H1 (cell line): ENCODE data around the gene MIXL1. TPM values are rescaled to one million over a fixed set of nuclear protein-coding genes. Genes with fewer than 3 reads are reported as not detected.

Experiments
- CTCF ChIA-PET: fragments of 300-600 bp; sonication (Branson Sonifier 250); formaldehyde crosslinking; loops from one replicate; lab custom pipeline; 2021; ENCODE audit not compliant: partially characterized antibody; lab: Charles Lee
- POLR2A ChIA-PET: fragments of 300-600 bp; sonication (Branson Sonifier 250); formaldehyde crosslinking; loops from one replicate; lab custom pipeline; 2021; ENCODE audit warnings: inconsistent platforms; ENCODE audit not compliant: partially characterized antibody; lab: Charles Lee
- DNase-seq, 2 experiments: peaks; one replicate each; pipeline versions ENCODE4 v3.0.0 to v3.0.0-alpha.2; 2010 to 2022; ENCODE audit warnings: low spot score in 2 of 2, low read depth in 1 of 2, mixed read lengths in 1 of 2
- FAIRE-seq: peaks from 2 replicates; lab custom pipeline; 2011; peaks lifted over from hg19 to GRCh38; lab: Jason Lieb, UNC
- H2AFZ ChIP-seq: 2 replicates; pipeline ENCODE4 v1.8.1; 2012; ENCODE audit warnings: low read length, inconsistent platforms
- H2AK5ac ChIP-seq: 2 replicates; pipeline ENCODE4 v1.6.1; 2013; ENCODE audit warnings: low read depth, low read length
- H2BK120ac ChIP-seq: replicated peaks from 2 replicates; pipeline ENCODE3; 2013; ENCODE audit warnings: low read depth, low read length, inconsistent platforms
- H2BK12ac ChIP-seq: 2 replicates; pipeline ENCODE4 v1.6.1; 2013; ENCODE audit warnings: low read depth, low read length
- H2BK15ac ChIP-seq: 2 replicates; pipeline ENCODE4 v1.6.1; 2013; ENCODE audit warnings: low read length
- H2BK20ac ChIP-seq: 2 replicates; pipeline ENCODE4 v1.6.1; 2013; ENCODE audit warnings: low read length
- H2BK5ac ChIP-seq: 2 replicates; pipeline ENCODE4 v1.6.1; 2013; ENCODE audit warnings: low read depth, low read length
- H3K14ac ChIP-seq: 2 replicates; pipeline ENCODE4 v1.6.1; 2013; ENCODE audit warnings: inconsistent platforms; ENCODE audit not compliant: insufficient read length
- H3K18ac ChIP-seq: 2 replicates; pipeline ENCODE4 v1.6.1; 2013; ENCODE audit warnings: low read length; ENCODE audit errors: extremely low read depth
- H3K23ac ChIP-seq: 2 replicates; pipeline ENCODE4 v1.6.1; 2013; ENCODE audit warnings: inconsistent platforms; ENCODE audit not compliant: insufficient read length
- H3K23me2 ChIP-seq: 2 replicates; pipeline ENCODE4 v1.6.1; 2013; ENCODE audit warnings: low read depth, low read length
- H3K27ac ChIP-seq: 2 replicates; pipeline ENCODE4 v1.6.1; 2011; ENCODE audit warnings: low read depth, low read length, inconsistent platforms
- H3K27me3 ChIP-seq, 4 experiments: replicated peaks in 1 of 4; 1 replicate in 1 of 4; 2 replicates in 3 of 4; pipeline versions ENCODE4 v1.6.1 to v1.8.1; 2011 to 2013; ENCODE audit warnings: low read length in 3 of 4, mild to moderate bottlenecking in 3 of 4, inconsistent platforms in 2 of 4, mixed read lengths in 2 of 4, moderate library complexity in 1 of 4; ENCODE audit not compliant: control insufficient read depth in 3 of 4, insufficient read depth in 3 of 4; ENCODE audit errors: extremely low read depth in 1 of 4
- H3K36me3 ChIP-seq, 4 experiments: 2 replicates each; pipeline versions ENCODE4 v1.6.1 to v1.8.1; 2011 to 2013; ENCODE audit warnings: mild to moderate bottlenecking in 4 of 4, low read length in 3 of 4, moderate library complexity in 2 of 4, control low read depth in 1 of 4, inconsistent platforms in 1 of 4; ENCODE audit not compliant: insufficient read depth in 4 of 4, control insufficient read depth in 2 of 4
- H3K4ac ChIP-seq: replicated peaks from 2 replicates; pipeline ENCODE3; 2013; ENCODE audit warnings: low read length, low read depth, mixed read lengths, inconsistent platforms; ENCODE audit not compliant: insufficient read length
- H3K4me1 ChIP-seq, 4 experiments: replicated peaks in 1 of 4; 1 replicate in 1 of 4; 2 replicates in 3 of 4; pipeline versions ENCODE4 v1.6.1 to v1.8.1; 2011 to 2013; ENCODE audit warnings: low read length in 3 of 4, inconsistent platforms in 2 of 4, mixed read lengths in 1 of 4; ENCODE audit not compliant: insufficient read depth in 4 of 4, control insufficient read depth in 3 of 4
- H3K4me2 ChIP-seq, 2 experiments: 2 replicates each; pipeline versions ENCODE4 v1.6.1 to v1.8.1; 2011 to 2013; ENCODE audit warnings: low read depth in 2 of 2, low read length in 2 of 2, control low read depth in 1 of 2, inconsistent platforms in 1 of 2, mild to moderate bottlenecking in 1 of 2; ENCODE audit not compliant: insufficient read depth in 1 of 2
- H3K4me3 ChIP-seq, 4 experiments: fragments of 200-600, 300-600 bp in 1 of 4; sonication (generic), shearing (Covaris generic), sonication (Bioruptor Twin) in 1 of 4; 2 replicates each; pipeline versions ENCODE4 v1.5.1 to v1.8.1; 2011 to 2016; ENCODE audit warnings: low read length in 4 of 4, low read depth in 3 of 4, control low read depth in 2 of 4, inconsistent platforms in 2 of 4, mild to moderate bottlenecking in 2 of 4, mixed read lengths in 1 of 4, moderate library complexity in 1 of 4; ENCODE audit not compliant: insufficient read depth in 2 of 4; ENCODE audit errors: extremely low read depth in 1 of 4
- H3K56ac ChIP-seq: replicated peaks from 2 replicates; pipeline ENCODE3; 2013; ENCODE audit warnings: low read depth, mild to moderate bottlenecking, mixed read lengths, low read length, inconsistent platforms; ENCODE audit not compliant: insufficient read length
- H3K79me1 ChIP-seq: 2 replicates; pipeline ENCODE4 v1.6.1; 2013; ENCODE audit warnings: low read depth, low read length, control low read depth
- H3K79me2 ChIP-seq, 2 experiments: 2 replicates each; pipeline versions ENCODE4 v1.6.1 to v1.8.1; 2012 to 2013; ENCODE audit warnings: low read length in 2 of 2, mild to moderate bottlenecking in 2 of 2, inconsistent platforms in 1 of 2; ENCODE audit not compliant: insufficient read depth in 2 of 2, control insufficient read depth in 1 of 2
- H3K9ac ChIP-seq, 4 experiments: replicated peaks in 1 of 4; 1 replicate in 1 of 4; 2 replicates in 3 of 4; pipeline versions ENCODE4 v1.6.1 to v1.8.1; 2011 to 2013; ENCODE audit warnings: low read depth in 3 of 4, low read length in 3 of 4, control low read depth in 2 of 4, mild to moderate bottlenecking in 2 of 4, moderate library complexity in 2 of 4, inconsistent platforms in 1 of 4; ENCODE audit errors: extremely low read depth in 1 of 4
- H3K9me3 ChIP-seq, 2 experiments: 2 replicates each; pipeline versions ENCODE4 v1.6.1 to v1.8.1; 2012 to 2013; ENCODE audit warnings: mild to moderate bottlenecking in 2 of 2, moderate library complexity in 2 of 2, control low read depth in 1 of 2, inconsistent platforms in 1 of 2, low read depth in 1 of 2, low read length in 1 of 2, mixed read lengths in 1 of 2; ENCODE audit not compliant: insufficient read depth in 2 of 2
- H4K20me1 ChIP-seq, 2 experiments: replicated peaks in 1 of 2; 2 replicates each; pipeline versions ENCODE3 to v1.8.1; 2011 to 2013; ENCODE audit warnings: inconsistent platforms in 2 of 2, low read length in 2 of 2, mild to moderate bottlenecking in 1 of 2; ENCODE audit not compliant: insufficient read depth in 2 of 2, control insufficient read depth in 1 of 2
- H4K5ac ChIP-seq: 2 replicates; pipeline ENCODE4 v1.6.1; 2013; ENCODE audit warnings: low read length, low read depth, mixed read lengths, inconsistent platforms; ENCODE audit not compliant: insufficient read length
- H4K8ac ChIP-seq: 2 replicates; pipeline ENCODE4 v1.8.0; 2013; ENCODE audit warnings: mild to moderate bottlenecking, moderate library complexity, low read length, inconsistent platforms; ENCODE audit not compliant: insufficient read depth; ENCODE audit errors: extremely low read depth
- H4K91ac ChIP-seq: replicated peaks from 2 replicates; pipeline ENCODE3; 2013; ENCODE audit warnings: low read length, mixed read lengths, inconsistent platforms; ENCODE audit not compliant: insufficient read length
- KDM4A ChIP-seq: IDR thresholded peaks from one replicate; pipeline ENCODE4 v1.7.1; 2012; ENCODE audit warnings: low read depth, mild to moderate bottlenecking, moderate library complexity, low read length, inconsistent platforms; ENCODE audit not compliant: severe bottlenecking
- RAD21 ChIP-seq, 2 experiments: IDR thresholded peaks in 1 of 2; conservative IDR thresholded peaks in 1 of 2; 2 replicates each; pipeline ENCODE4 v1.6.1; 2011; ENCODE audit warnings: low read depth in 2 of 2, low read length in 2 of 2, improper control_type of control experiment in 1 of 2, inconsistent platforms in 1 of 2, mild to moderate bottlenecking in 1 of 2, moderate library complexity in 1 of 2
- WGBS, 2 experiments: shearing (Covaris generic) in 1 of 2; methylation state at CpG; one replicate each; pipeline versions ENCODE4 v1.1.6 to v1.1.7; 2013 to 2015; ENCODE audit warnings: low lambda C conversion rate in 2 of 2, mixed read lengths in 2 of 2, inconsistent platforms in 1 of 2, low coverage in 1 of 2, missing lambda C conversion rate in 1 of 2; ENCODE audit not compliant: insufficient replicate concordance in 2 of 2, insufficient coverage in 1 of 2, insufficient read length in 1 of 2; ENCODE audit errors: extremely low coverage in 1 of 2, missing lambda C conversion rate in 1 of 2; 5-methylcytosine and 5-hydroxymethylcytosine counted together
- polyA plus RNA-seq, 7 experiments: library from polyadenylated mRNA; depleted of rRNA in 3 of 7; stranded (reverse) in 5 of 7; unstranded in 2 of 7; fragments of >200 nt in 5 of 7; fragments of 200-250 nt in 2 of 7; gene quantifications; 1 replicate in 5 of 7; 2 replicates in 1 of 7; 4 replicates in 1 of 7; pipeline versions ENCODE4 v1.2.1 to v1.2.3, GENCODE V29; 2011 to 2013; ENCODE audit warnings: missing spikeins in 2 of 7, mixed read lengths in 2 of 7
- total RNA-seq: library from RNA; stranded (reverse); fragmentation: NEBNext Ultra II Directional; extraction: Animal tissue kit (Norgen Biotek cat#: 25700); gene quantifications from 2 replicates; pipeline ENCODE4 v1.2.1, GENCODE V29; 2021
- TF ChIP-seq, protein P1 (sequence below), 3 experiments: IDR thresholded peaks; 1 replicate in 2 of 3; 2 replicates in 1 of 3; pipeline versions ENCODE4 v1.5.1 to v1.6.1; 2011; ENCODE audit warnings: low read length in 3 of 3, mild to moderate bottlenecking in 3 of 3, inconsistent platforms in 2 of 3, low read depth in 1 of 3, moderate library complexity in 1 of 3; ENCODE audit not compliant: insufficient read depth in 1 of 3; ENCODE audit errors: control extremely low read depth in 1 of 3

MIXL1 gene
- total and polyA plus RNA-seq, 2 of the 8 experiments (the other 6 are each of a cell fraction or from before 2014, with no cell fraction given), result 1.5 to 1.8 TPM

DNA sequence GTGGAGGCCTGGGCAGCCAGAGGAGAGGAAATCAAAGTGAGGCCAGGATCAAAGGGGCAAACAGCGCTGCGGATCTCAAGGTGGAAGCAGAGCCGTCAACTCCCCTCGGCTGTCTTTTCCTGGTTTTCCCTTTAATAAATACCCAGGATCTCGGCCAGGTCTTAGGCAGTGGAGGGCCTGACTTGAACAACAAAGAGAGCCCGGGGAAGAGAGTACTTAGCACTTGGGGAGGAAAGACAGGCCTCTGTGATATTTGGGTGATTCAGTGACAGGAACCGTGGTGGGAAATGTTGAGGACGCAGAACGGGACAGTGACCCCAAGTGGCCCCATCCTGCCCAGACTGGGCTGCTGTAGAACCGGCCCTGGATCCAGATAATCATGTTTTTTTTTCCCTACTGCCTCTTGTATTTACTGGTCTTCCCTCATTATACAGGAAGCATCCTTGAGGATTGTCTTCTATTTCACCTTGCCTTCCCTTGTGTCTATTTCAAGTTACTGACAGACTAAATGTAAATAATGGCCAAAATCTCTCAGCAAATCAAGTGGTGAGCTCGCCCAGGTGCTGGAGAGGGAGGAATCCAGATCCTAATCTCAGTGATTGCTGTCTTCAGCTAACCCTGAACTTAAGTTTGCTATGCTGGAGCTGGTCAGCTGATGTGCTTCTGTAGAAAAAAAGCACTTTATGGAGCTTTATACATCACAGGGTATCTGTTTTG is 2.8 kb upstream of the MIXL1 start:
- Histone ChIP-seq H3K56ac (no peak overlapping the region), H3K4me2 (no peak overlapping the region), H3K27ac (no peak overlapping the region), H3K14ac (no peak overlapping the region), H3K9me3 (no peaks in the 10 kb centered on the region), H2BK120ac (no peak overlapping the region), H3K18ac (no peak overlapping the region), H3K79me2 (no peaks in the 10 kb centered on the region), H2BK15ac (no peak overlapping the region), H3K27me3 (peaks cover 0 to 22% (median 18%) of the 10 kb centered on the region in 4 experiments; a peak in 6 of 7 replicates), H3K23me2 (peaks cover 6% of the 10 kb centered on the region; the same call in 1 of the 2 replicates), H3K9ac (no peak overlapping the region; a peak in 1 of 7 replicates), H2AK5ac (no peak overlapping the region), H3K4me3 (no peak overlapping the region), H3K4ac (no peak overlapping the region), H3K79me1 (no peaks in the 10 kb centered on the region), H2BK12ac (no peak overlapping the region), H2AFZ (peak overlapping the region; percentile 43; the same call in 1 of the 2 replicates), H4K91ac (no peak overlapping the region), H3K4me1 (peaks cover 0 to 7% (median 0%) of the 10 kb centered on the region in 4 experiments; a peak in 3 of 7 replicates), H4K8ac (no peak overlapping the region), H4K5ac (no peak overlapping the region), H3K36me3 (no peaks in the 10 kb centered on the region), H2BK5ac (no peak overlapping the region), H2BK20ac (no peak overlapping the region), H3K23ac (no peak overlapping the region), H4K20me1 (no peaks in the 10 kb centered on the region)
- ChIA-PET CTCF (interaction anchor here (0.8 to 10.5 kb wide), 3 partner anchors 9 to 39 kb away, joined by 3 to 103 read pairs (median 4); no protein-coding TSS in a partner anchor), POLR2A (no interaction called here)
- no peak for TF ChIP-seq KDM4A
- TF ChIP-seq, protein P1, sequence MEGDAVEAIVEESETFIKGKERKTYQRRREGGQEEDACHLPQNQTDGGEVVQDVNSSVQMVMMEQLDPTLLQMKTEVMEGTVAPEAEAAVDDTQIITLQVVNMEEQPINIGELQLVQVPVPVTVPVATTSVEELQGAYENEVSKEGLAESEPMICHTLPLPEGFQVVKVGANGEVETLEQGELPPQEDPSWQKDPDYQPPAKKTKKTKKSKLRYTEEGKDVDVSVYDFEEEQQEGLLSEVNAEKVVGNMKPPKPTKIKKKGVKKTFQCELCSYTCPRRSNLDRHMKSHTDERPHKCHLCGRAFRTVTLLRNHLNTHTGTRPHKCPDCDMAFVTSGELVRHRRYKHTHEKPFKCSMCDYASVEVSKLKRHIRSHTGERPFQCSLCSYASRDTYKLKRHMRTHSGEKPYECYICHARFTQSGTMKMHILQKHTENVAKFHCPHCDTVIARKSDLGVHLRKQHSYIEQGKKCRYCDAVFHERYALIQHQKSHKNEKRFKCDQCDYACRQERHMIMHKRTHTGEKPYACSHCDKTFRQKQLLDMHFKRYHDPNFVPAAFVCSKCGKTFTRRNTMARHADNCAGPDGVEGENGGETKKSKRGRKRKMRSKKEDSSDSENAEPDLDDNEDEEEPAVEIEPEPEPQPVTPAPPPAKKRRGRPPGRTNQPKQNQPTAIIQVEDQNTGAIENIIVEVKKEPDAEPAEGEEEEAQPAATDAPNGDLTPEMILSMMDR (IDR thresholded peaks at IDR 0.05; ENCODE audit: control extremely low read depth in 1 of 3, insufficient read depth in 1 of 3, low read depth in 1 of 3, low read length in 3 of 3), result peak; percentile 24 to 26 (median 25); a peak in 3 of 4 replicates
- peak; percentile 15 to 37; a peak in 2 of 4 replicates for TF ChIP-seq RAD21 (IDR thresholded peaks at IDR 0.05 in 1 of 2, conservative IDR thresholded peaks at IDR 0.05 in 1 of 2; ENCODE audit: low read depth in 2 of 2, low read length in 2 of 2)
- FAIRE-seq (peak; percentile 28), DNase-seq (no peak)
- 56% methylated on average over 11 of the region's 11 CpGs; no CpG with 5 or more reads in 1 of the 2 experiments for WGBS, 2 experiments
